ENCODE measurements around the gene ADAMTS10.
"Not testable (repeated sequence)": the region's sequence is repeated elsewhere in the genome, so short reads cannot be mapped to it uniquely, and the experiment has no call there.

Gene ADAMTS10

GRCh38 chr19:8622886-8623285 is 12.4 kb upstream of the ADAMTS10 start:
- DNase-seq, result not testable (repeated sequence)

DNA sequence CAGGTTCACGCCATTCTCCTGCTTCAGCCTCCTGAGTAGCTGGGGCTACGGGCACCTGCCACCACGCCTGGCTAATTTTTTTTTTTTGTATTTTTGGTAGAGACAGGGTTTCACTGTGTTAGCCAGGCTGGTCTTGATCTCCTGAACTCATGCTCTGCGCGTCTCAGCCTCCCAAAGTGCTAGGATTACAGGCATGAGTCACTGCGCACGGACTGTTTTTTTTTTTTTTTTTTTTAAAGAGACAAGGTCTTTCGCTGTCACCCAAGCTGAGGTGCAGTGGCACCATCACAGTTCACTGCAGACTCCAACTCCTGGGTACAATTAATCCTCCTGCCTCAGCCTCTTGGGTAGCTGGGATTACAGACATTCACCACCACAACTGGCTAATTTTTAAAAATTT is 8.2 kb upstream of the ADAMTS10 start:
- DNase-seq, result no peak

GRCh38 chr19:8617984-8618383 is 7.5 kb upstream of the ADAMTS10 start:
- no peak for DNase-seq

- DNase-seq, result not testable (repeated sequence)
These were observed 6.8 kb upstream of the ADAMTS10 start for GRCh38 chr19:8617325-8617724.

GRCh38 chr19:8616861-8617260 is 6.3 kb upstream of the ADAMTS10 start:
- no peak for DNase-seq

- no peak for DNase-seq
These were observed 5.5 kb upstream of the ADAMTS10 start for GRCh38 chr19:8615813-8616596.

GRCh38 chr19:8615024-8615423 is 4.5 kb upstream of the ADAMTS10 start:
- DNase-seq, result no peak

DNA sequence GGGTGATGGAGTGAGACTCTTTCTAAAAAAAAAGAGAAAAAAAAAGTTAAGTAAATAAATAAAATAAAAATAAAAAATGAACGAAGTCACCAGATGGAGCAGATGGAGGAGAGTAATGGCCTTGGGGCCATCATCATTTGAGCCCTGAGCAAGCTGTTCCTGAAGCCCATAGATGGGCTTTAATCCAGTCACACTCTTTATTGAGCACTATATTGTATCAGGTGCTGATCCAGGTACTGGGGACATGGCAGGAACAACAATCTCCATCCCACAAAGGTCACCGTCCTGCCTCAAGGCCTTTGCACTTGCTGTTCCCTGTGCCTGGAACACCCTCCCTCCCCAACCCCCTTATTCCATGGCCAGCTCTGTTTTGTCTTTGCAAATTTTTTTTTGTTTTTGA is 3.9 kb upstream of the ADAMTS10 start:
- no peak for DNase-seq

DNA sequence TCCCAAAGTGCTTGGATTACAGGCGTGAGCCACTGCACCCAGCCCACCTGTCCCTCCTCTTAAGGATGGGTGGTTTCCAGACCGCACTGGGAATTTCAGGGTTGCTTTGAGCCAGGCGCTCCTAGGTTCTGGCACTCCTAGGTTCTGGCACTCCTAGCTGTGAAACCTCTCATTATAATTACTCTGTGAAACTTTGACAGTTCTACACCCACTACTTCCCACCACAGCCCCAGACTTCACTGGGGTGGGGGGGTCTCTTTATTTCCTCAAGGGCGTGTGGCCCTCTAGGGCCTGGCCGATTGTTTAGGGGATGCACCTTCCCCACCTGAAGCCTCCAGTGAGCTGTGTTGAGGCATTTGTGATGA is 2.3 kb upstream of the ADAMTS10 start:
- DNase-seq, result no peak

- no peak for DNase-seq
These were observed 1.6 kb upstream of the ADAMTS10 start for GRCh38 chr19:8611877-8612806.

- DNase-seq, result no peak
These were observed 919 bp upstream of the ADAMTS10 start for GRCh38 chr19:8611391-8611876.

DNA sequence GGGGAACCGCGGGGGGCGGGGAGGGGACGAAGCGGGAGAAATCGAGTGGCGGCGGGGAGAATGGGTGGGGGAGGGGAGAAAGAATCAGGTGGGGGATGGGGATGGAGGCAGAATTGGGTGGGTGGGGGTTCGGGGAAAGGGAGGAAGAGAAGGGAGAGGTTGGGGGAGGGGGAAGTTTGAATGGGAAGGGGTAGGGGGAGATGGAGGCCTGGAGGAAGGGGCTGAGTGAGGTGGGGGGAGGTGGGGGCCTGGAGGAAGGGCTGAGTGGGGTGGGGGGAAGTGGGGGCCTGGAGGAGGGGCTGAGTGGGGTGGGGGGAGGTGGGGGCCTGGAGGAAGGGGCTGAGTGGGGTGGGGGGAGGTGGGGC is 403 bp upstream of the ADAMTS10 start:
- no peak for DNase-seq

GRCh38 chr19:8609279-8610040 is 1.1 kb downstream of the ADAMTS10 start:
- no peak for DNase-seq

- DNase-seq, result no peak
These were observed 1.6 kb downstream of the ADAMTS10 start for GRCh38 chr19:8608941-8609278.

DNA sequence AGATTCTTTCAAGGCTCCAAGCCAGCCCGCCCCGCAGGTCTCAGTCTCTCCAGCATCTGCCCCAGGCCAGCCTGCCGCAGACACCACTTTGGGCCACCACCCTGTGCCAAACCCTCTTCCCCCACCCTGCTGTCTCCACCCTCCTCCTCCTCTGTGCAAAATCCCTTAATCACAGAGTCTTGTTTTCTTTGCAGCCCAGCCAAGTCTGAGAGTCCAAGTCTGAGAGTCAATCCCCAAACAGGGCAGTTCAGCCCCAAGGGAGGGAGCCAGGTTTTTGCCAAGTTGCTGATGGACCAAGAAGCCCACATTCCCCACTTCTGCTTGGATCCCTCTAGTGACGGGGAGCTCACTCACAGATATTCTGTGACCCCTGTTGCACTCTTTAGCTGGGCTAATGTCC is 3.1 kb downstream of the ADAMTS10 start:
- DNase-seq, result no peak

GRCh38 chr19:8605514-8605913 is 5.0 kb downstream of the ADAMTS10 start:
- DNase-seq, result no peak

- no peak for DNase-seq
These were observed 8.7 kb downstream of the ADAMTS10 start for GRCh38 chr19:8601796-8602195.

GRCh38 chr19:8600816-8601215 is 9.7 kb downstream of the ADAMTS10 start:
- no peak for DNase-seq

DNA sequence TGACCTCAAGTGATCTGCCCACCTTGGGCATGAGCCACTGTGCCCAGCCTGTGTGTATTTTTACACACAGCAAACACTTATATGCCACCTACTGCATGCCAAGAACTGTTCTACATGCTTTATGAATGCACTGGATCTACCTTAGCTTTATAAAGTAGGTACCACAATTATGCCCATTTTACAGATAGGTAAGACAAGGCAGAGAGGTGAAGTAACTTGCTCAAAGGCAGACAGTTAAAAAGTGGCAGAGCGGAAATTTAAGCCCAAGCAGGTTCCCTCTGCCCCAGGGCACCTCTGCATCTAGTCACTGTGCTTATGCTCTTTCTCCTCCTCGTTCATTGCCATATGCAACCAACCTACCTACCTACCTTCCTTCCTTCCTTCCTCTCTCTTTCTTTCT is 10.5 kb downstream of the ADAMTS10 start:
- DNase-seq, result no peak

- no peak for DNase-seq
These were observed 14.3 kb downstream of the ADAMTS10 start for GRCh38 chr19:8596168-8596567.

- no peak for DNase-seq
These were observed 14.9 kb downstream of the ADAMTS10 start for GRCh38 chr19:8595651-8596050.

- no peak for DNase-seq
These were observed 16.6 kb downstream of the ADAMTS10 start for GRCh38 chr19:8593931-8594330.

GRCh38 chr19:8592231-8593009 is 18.1 kb downstream of the ADAMTS10 start:
- no peak for DNase-seq
